DMS153 (cell line): ENCODE measurements around the gene BBC3.

Source experiments
- DNase-seq: peaks from one replicate; lab custom pipeline; 2025; lab: John Stamatoyannopoulos, UW

The BBC3 gene

GRCh38 chr19:47231215-47232054 is 436 bp upstream of the BBC3 start:
- no peak for DNase-seq

- no peak for DNase-seq
These were observed 712 bp downstream of the BBC3 start for GRCh38 chr19:47230054-47230920.

- DNase-seq = no peak
These were observed 1.3 kb downstream of the BBC3 start for GRCh38 chr19:47229676-47230053.

- no peak for DNase-seq
These were observed 1.9 kb downstream of the BBC3 start for GRCh38 chr19:47228937-47229675.

- peak; percentile 11 for DNase-seq
These were observed 2.6 kb downstream of the BBC3 start for GRCh38 chr19:47228168-47228936.

- peak; percentile 71 for DNase-seq
These were observed 3.4 kb downstream of the BBC3 start for GRCh38 chr19:47227352-47228167.

- DNase-seq = peak; percentile 68
These were observed 4.3 kb downstream of the BBC3 start for GRCh38 chr19:47226426-47227351.

- DNase-seq = peak; percentile 76
These were observed 5.1 kb downstream of the BBC3 start for GRCh38 chr19:47225746-47226425.

- DNase-seq = no peak
These were observed 9.1 kb downstream of the BBC3 start for GRCh38 chr19:47221890-47222289.

- DNase-seq = no peak
These were observed 9.7 kb downstream of the BBC3 start for GRCh38 chr19:47221080-47221841.

- DNase-seq = no peak
These were observed 15.4 kb downstream of the BBC3 start for GRCh38 chr19:47215581-47215980.

GRCh38 chr19:47210689-47211316 is 20.2 kb downstream of the BBC3 start:
- peak; percentile 47 for DNase-seq

- DNase-seq = no peak
These were observed 20.9 kb downstream of the BBC3 start for GRCh38 chr19:47210180-47210490.

GRCh38 chr19:47209319-47210179 is 21.4 kb downstream of the BBC3 start:
- DNase-seq = no peak

GRCh38 chr19:47203254-47203653 is 27.7 kb downstream of the BBC3 start:
- DNase-seq = no peak

- DNase-seq = no peak
These were observed 30.5 kb downstream of the BBC3 start for GRCh38 chr19:47200530-47200929.

- no peak for DNase-seq
These were observed 33.9 kb downstream of the BBC3 start for GRCh38 chr19:47197141-47197540.
